Activated B cell treated with CpG ODN at 0.5 μM for 24 hours (primary cell): Measurements from ENCODE around the gene MEIKIN. TPM values are rescaled to one million over a fixed set of nuclear protein-coding genes. Genes with fewer than 3 reads are reported as not detected.

Experiments used
- ATAC-seq: fragments of 200-7000 bp; cut with Tn5 transposase; one replicate; pipeline ENCODE4 v1.10.0; 2021; ENCODE audit warnings: low read depth, mild to moderate bottlenecking, moderate library complexity
- CTCF ChIA-PET: fragments of 350-600 bp; sonication (Branson Sonifier 250); formaldehyde crosslinking; loops from one replicate; lab custom pipeline; 2021; ENCODE audit warnings: antibody characterized with exemption; lab: Charles Lee
- POLR2A ChIA-PET: fragments of 350-600 bp; sonication (Branson Sonifier 250); formaldehyde crosslinking; loops from one replicate; lab custom pipeline; 2021; ENCODE audit warnings: antibody characterized with exemption; lab: Charles Lee
- DNase-seq: peaks from one replicate; pipeline ENCODE4 v3.0.0; 2022
- H3K27ac Mint-ChIP-seq: one replicate; pipeline ENCODE4 v1.8.0; 2020; ENCODE audit warnings: mixed read lengths
- H3K27me3 Mint-ChIP-seq: one replicate; pipeline ENCODE4 v1.8.0; 2021; ENCODE audit warnings: mixed read lengths
- H3K36me3 Mint-ChIP-seq: one replicate; pipeline ENCODE4 v1.8.0; 2021; ENCODE audit warnings: low read depth, mixed read lengths
- H3K4me1 Mint-ChIP-seq: one replicate; pipeline ENCODE4 v1.8.0; 2021; ENCODE audit warnings: mixed read lengths
- H3K4me3 Mint-ChIP-seq: one replicate; pipeline ENCODE4 v1.8.0; 2020; ENCODE audit warnings: mild to moderate bottlenecking, mixed read lengths
- H3K9me3 Mint-ChIP-seq: one replicate; pipeline ENCODE4 v1.8.0; 2020; ENCODE audit warnings: mixed read lengths
- intact Hi-C: fragments of 100-400 bp; cut with micrococcal nuclease; formaldehyde crosslinking; loops from one replicate; pipeline ENCODE4 v1.15.1; 2024
- total RNA-seq: library from RNA; stranded (reverse); gene quantifications from 2 replicates; pipeline ENCODE4 v1.2.3, GENCODE V29; 2022
- TF ChIP-seq, protein P1 (sequence below): fragments of 200-600 bp; IDR thresholded peaks from one replicate; pipeline ENCODE4 v1.8.0; 2022; ENCODE audit warnings: antibody characterized with exemption, mild to moderate bottlenecking

MEIKIN gene
- total RNA-seq, 1 donor from 2014 or later = not detected

DNA sequence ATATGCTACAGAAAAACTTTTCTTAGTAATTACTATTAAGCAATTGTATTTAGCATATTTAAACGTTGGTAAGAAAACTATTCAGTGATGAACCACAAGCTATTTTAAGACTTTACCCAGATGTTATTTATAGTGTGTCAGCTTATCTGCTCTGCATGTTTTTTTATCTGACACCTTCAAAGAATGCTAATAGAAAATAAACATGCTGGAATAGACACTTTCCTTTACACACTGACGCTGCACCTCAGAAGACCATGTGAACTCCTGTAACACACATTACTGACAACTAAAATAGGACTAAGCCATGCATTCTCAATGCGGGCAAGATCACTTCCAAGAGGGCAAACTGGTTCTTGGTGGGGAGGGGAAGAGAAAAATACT lies 187.0 kb downstream of the MEIKIN start:
- DNase-seq (no peak), ATAC-seq (no peak)
- intact Hi-C loops = no loop called here
- H3K27ac Mint-ChIP-seq = peak overlapping the region; percentile 0
- ChIA-PET POLR2A (no interaction called here), CTCF (no interaction called here)
- H3K9me3 Mint-ChIP-seq = peaks cover 3% of the 10 kb centered on the region
- peaks cover 20% of the 10 kb centered on the region for H3K4me1 Mint-ChIP-seq
- no peaks in the 10 kb centered on the region for H3K27me3 Mint-ChIP-seq
- peak overlapping the region; percentile 17 for H3K4me3 Mint-ChIP-seq
- TF ChIP-seq, protein P1, sequence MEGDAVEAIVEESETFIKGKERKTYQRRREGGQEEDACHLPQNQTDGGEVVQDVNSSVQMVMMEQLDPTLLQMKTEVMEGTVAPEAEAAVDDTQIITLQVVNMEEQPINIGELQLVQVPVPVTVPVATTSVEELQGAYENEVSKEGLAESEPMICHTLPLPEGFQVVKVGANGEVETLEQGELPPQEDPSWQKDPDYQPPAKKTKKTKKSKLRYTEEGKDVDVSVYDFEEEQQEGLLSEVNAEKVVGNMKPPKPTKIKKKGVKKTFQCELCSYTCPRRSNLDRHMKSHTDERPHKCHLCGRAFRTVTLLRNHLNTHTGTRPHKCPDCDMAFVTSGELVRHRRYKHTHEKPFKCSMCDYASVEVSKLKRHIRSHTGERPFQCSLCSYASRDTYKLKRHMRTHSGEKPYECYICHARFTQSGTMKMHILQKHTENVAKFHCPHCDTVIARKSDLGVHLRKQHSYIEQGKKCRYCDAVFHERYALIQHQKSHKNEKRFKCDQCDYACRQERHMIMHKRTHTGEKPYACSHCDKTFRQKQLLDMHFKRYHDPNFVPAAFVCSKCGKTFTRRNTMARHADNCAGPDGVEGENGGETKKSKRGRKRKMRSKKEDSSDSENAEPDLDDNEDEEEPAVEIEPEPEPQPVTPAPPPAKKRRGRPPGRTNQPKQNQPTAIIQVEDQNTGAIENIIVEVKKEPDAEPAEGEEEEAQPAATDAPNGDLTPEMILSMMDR = no peak
- peaks cover 10% of the 10 kb centered on the region for H3K36me3 Mint-ChIP-seq

DNA sequence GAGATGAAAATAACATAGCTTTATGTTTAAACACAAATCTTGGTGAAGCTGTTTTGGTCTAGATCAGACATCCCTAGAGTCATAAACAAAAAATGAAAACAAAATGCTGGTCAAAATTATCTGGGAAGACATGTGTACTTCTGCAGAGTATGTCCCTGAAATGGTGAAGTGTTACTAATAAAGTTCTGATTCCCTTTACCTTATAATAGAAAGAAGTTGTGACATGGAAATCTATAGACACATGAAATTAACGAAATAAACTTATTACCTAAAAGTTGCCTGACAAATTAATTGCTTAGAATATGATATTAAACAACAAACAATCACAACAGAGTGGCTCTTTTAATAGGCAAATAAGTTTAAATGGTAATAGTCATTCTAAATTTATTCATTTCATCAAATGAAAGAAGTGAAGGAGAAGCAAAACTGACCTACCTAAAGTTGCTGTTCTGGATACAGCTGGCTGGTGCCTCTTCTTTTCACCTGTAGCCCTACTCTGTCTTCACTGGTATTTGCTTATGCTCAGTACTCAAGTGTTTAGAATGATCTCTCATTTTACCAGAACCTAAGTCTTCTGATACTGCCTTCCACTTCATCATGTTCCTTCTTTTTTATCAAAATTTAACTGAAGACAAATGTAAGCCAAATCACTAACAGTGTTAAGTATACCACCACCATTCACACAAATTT lies 187.5 kb downstream of the MEIKIN start:
- DNase-seq (no peak), ATAC-seq (no peak)
- Mint-ChIP-seq H3K4me3 (peak overlapping the region; percentile 17), H3K27ac (no peak overlapping the region), H3K9me3 (peaks cover 3% of the 10 kb centered on the region), H3K27me3 (no peaks in the 10 kb centered on the region), H3K4me1 (peaks cover 22% of the 10 kb centered on the region), H3K36me3 (peaks cover 10% of the 10 kb centered on the region)
- intact Hi-C loops = no loop called here
- ChIA-PET CTCF (no interaction called here), POLR2A (no interaction called here)
- TF ChIP-seq, protein P1 = no peak

Other genes with a start within 250 kb of the MEIKIN start
- gene FNIP1, start 148.6 kb downstream of the MEIKIN start, total RNA-seq = 29.8 and 34.0 TPM in 2 replicates
- 0.05 and 0.20 TPM in 2 replicates for gene ACSL6, start 66.0 kb upstream of the MEIKIN start, total RNA-seq
- not detected in 2 replicates for gene IL3, start 115.0 kb upstream of the MEIKIN start, total RNA-seq
- gene CSF2, start 128.1 kb upstream of the MEIKIN start, total RNA-seq = 0.29 TPM in 1 of 2 replicates, not detected in the other